Measurements from ENCODE around the gene MARK1. TPM values are rescaled to one million over a fixed set of nuclear protein-coding genes. Genes with fewer than 3 reads are reported as not detected.

MARK1 gene
- total and polyA plus RNA-seq, 9 donors: 1.2 to 8.1 (median 2.8) TPM

DNA sequence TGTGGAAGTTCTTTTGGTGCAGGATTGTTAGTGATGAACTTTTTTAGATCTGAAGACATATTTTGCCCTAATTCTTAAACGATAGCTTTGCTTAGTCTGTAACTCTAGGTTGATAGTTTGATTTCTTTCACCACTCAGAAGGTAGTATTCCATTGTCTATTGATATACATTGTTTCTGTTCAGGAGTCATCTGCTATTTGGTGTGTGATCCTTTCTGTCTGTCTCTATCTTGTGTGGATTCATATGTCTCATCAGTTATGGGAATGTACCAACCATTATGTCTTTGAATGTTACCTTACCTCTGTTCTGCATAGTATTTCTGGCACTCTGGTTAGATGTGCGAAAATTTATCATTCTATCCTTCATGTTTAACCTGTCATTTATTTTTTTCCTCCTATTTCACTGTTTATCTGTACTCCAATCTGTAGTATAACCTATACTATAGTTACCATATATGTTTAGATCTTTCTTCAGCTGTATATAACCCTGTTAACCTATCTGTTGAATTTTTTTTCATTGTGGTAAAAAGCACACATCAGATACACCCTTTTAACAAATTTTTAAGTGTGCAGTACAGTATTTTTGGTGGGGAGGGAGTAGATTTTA, 5.7 kb downstream of the MARK1 start:
- WGBS, 3 donors: 91 to 96% (median 95%) methylated on average over 2 of the region's 2 CpGs
- intact Hi-C loops (cut with DNase I): no loop called here
- no peaks in the 10 kb centered on the region for H3K36me3 ChIP-seq

GRCh38 chr1:220544901-220545303, 17.0 kb downstream of the MARK1 start:
- H3K9me3 ChIP-seq: no peaks in the 10 kb centered on the region
- intact Hi-C loops (cut with DNase I): no loop called here
- H3K4me3 ChIP-seq: no peak overlapping the region
- 87 to 98% (median 93%) methylated on average over 3 of the region's 3 CpGs for WGBS, 3 donors
- H3K4me1 ChIP-seq (ENCODE audit: insufficient read depth): no peaks in the 10 kb centered on the region
- no peak for TF ChIP-seq EP300 (IDR thresholded peaks at IDR 0.05)
- H3K27me3 ChIP-seq: no peaks in the 10 kb centered on the region
- H3K36me3 ChIP-seq: no peaks in the 10 kb centered on the region
- no peak for DNase-seq
- no peak overlapping the region for H3K27ac ChIP-seq

More for the DNA sequence above, 5.7 kb downstream of the MARK1 start:
- H3K4me3 ChIP-seq: no peak overlapping the region
- H3K4me1 ChIP-seq (ENCODE audit: insufficient read depth): no peaks in the 10 kb centered on the region
- no peaks in the 10 kb centered on the region for H3K27me3 ChIP-seq
- DNase-seq: no peak
- H3K9me3 ChIP-seq: no peaks in the 10 kb centered on the region
- TF ChIP-seq EP300 (IDR thresholded peaks at IDR 0.05) (no peak), POLR2A (IDR thresholded peaks at IDR 0.05) (no peak)
- TF ChIP-seq, protein P1, sequence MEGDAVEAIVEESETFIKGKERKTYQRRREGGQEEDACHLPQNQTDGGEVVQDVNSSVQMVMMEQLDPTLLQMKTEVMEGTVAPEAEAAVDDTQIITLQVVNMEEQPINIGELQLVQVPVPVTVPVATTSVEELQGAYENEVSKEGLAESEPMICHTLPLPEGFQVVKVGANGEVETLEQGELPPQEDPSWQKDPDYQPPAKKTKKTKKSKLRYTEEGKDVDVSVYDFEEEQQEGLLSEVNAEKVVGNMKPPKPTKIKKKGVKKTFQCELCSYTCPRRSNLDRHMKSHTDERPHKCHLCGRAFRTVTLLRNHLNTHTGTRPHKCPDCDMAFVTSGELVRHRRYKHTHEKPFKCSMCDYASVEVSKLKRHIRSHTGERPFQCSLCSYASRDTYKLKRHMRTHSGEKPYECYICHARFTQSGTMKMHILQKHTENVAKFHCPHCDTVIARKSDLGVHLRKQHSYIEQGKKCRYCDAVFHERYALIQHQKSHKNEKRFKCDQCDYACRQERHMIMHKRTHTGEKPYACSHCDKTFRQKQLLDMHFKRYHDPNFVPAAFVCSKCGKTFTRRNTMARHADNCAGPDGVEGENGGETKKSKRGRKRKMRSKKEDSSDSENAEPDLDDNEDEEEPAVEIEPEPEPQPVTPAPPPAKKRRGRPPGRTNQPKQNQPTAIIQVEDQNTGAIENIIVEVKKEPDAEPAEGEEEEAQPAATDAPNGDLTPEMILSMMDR (IDR thresholded peaks at IDR 0.05): no peak
- H3K27ac ChIP-seq: no peak overlapping the region

- no peak for TF ChIP-seq EP300 (IDR thresholded peaks at IDR 0.05)
- TF ChIP-seq, protein P1 (IDR thresholded peaks at IDR 0.05): no peak
- no peak for TF ChIP-seq POLR2A (IDR thresholded peaks at IDR 0.05)
- Histone ChIP-seq H3K27ac (no peak overlapping the region), H3K4me1 (ENCODE audit: insufficient read depth) (no peaks in the 10 kb centered on the region), H3K36me3 (no peaks in the 10 kb centered on the region), H3K9me3 (no peaks in the 10 kb centered on the region), H3K27me3 (no peaks in the 10 kb centered on the region), H3K4me3 (no peak overlapping the region)
- 38 to 56% (median 47%) methylated on average over 6 of the region's 6 CpGs for WGBS, 3 donors
- intact Hi-C loops (cut with DNase I): no loop called here
- DNase-seq: no peak
Observed at GRCh38 chr1:220550811-220551399, 23.0 kb downstream of the MARK1 start.

GRCh38 chr1:220551718-220552117, 23.8 kb downstream of the MARK1 start:
- Histone ChIP-seq H3K27me3 (no peaks in the 10 kb centered on the region), H3K4me3 (no peak overlapping the region), H3K27ac (no peak overlapping the region), H3K4me1 (ENCODE audit: insufficient read depth) (no peaks in the 10 kb centered on the region), H3K36me3 (no peaks in the 10 kb centered on the region), H3K9me3 (no peaks in the 10 kb centered on the region)
- DNase-seq: no peak
- TF ChIP-seq, protein P1 (IDR thresholded peaks at IDR 0.05): no peak
- no peak for TF ChIP-seq EP300 (IDR thresholded peaks at IDR 0.05)
- no peak for TF ChIP-seq POLR2A (IDR thresholded peaks at IDR 0.05)
- intact Hi-C loops (cut with DNase I): no loop called here
- 88 to 96% (median 94%) methylated on average over 2 of the region's 2 CpGs for WGBS, 3 donors

DNA sequence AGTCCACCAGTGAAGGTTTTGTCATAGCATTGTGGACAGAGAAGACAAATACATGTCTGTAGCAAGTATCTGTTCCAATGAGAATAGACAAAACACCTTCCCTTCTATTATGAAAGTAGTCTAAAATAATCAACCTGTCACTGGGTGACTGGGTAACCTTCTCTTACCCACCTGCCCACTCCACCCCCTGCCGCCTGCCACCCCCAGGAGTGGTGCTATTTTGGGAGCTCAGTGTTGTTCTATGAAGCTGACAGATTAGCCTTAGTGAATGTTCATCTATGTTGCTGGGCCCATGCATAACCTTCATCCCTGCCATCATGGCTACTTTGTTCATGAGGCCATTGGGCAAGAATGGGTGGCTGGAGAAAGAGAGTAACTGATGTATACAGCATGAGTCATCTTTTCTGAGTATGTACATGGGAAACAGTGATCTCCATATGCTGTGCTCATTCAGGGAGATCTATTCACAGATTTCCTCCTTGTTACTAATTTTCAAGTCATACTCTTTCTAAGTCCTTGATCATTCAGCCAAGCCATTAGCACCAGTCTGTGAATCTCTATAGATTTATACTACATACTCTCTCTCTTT, 24.8 kb downstream of the MARK1 start:
- TF ChIP-seq, protein P1 (IDR thresholded peaks at IDR 0.05): no peak
- TF ChIP-seq EP300 (IDR thresholded peaks at IDR 0.05): no peak
- TF ChIP-seq POLR2A (IDR thresholded peaks at IDR 0.05): no peak
- no peaks in the 10 kb centered on the region for H3K4me1 ChIP-seq (ENCODE audit: insufficient read depth)
- intact Hi-C loops (cut with DNase I): no loop called here
- H3K27me3 ChIP-seq: no peaks in the 10 kb centered on the region
- no peak for DNase-seq
- 93 to 100% (median 95%) methylated on average over 1 of the region's 1 CpG for WGBS, 3 donors
- H3K27ac ChIP-seq: no peak overlapping the region
- H3K36me3 ChIP-seq: no peaks in the 10 kb centered on the region
- no peaks in the 10 kb centered on the region for H3K9me3 ChIP-seq
- no peak overlapping the region for H3K4me3 ChIP-seq

All from ovary (tissue), 9 donors.